GM21529 (cell line): ENCODE data around the gene AGR2.
"Not testable (repeated sequence)": the region's sequence is repeated elsewhere in the genome, so short reads cannot be mapped to it uniquely, and the experiment has no call there.

ENCODE experiments used
- ATAC-seq: cut with Tn5 transposase; IDR thresholded peaks from one replicate; pipeline ENCODE4 v1.9.1; 2021; ENCODE audit not compliant: unreplicated experiment

Gene AGR2

GRCh38 chr7:16774986-16775385 is 29.8 kb downstream of the AGR2 start:
- no peak for ATAC-seq

DNA sequence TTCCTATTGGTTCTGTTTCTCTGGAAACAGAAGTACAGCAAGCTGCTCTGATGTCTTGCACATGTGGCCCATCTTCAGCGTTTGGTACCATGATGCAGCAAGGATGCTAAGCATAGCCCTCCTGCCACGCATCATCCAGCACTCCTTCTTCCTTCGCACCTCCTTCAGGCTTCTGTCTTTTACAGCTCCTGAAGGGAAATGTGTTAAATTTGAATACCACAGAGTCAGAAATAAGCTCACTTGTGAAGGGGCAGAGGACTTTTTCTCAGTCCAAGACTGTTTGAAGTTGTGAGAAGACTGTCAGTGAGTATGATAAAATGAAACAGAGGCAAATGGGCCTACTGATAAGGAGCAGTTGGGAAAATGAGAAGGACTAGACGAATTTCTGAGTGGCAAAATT is 30.5 kb downstream of the AGR2 start:
- ATAC-seq: no peak

DNA sequence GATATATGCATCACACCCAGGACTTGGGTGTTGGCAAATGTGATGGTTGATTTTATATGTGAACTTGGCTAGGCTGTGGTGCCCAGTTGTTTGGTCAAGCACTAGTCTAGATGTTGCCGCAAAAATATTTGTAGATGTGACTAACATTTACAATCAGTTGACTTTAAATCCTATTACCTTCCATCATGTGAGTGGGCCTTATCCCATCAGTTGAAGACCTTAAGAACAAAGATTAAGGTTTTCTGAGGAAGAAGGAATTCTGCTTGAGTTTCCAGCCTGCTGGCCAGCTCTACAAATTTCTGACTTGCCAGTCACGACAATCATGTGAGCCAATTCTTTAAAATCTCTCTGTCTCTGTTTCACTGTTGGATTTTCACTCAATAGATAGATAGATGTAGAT is 30.9 kb downstream of the AGR2 start:
- no peak for ATAC-seq

DNA sequence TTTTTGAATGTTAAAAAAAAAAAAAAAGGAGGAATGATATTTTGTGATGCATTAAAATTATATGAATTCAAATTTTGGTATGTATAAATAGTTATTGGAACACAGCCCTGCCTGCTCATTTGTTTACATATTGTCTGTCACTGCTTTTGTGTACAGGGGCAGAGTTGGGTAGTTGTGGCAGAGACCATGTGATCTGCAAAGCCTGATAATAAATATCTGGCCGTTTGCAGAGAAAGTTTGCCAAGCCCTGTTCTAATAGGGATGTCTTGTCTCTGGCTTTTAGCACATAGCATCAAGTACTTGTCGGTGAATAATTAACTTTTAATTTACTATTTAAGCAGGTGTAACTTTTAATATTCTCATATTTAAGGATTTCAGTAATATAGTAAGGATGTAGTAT is 31.5 kb downstream of the AGR2 start:
- no peak for ATAC-seq

GRCh38 chr7:16770657-16771329 is 34.0 kb downstream of the AGR2 start:
- ATAC-seq: no peak

- not testable (repeated sequence) for ATAC-seq
Measured at GRCh38 chr7:16769994-16770393, 34.8 kb downstream of the AGR2 start.

- ATAC-seq: no peak
Measured at GRCh38 chr7:16765436-16765859, 39.4 kb downstream of the AGR2 start.

DNA sequence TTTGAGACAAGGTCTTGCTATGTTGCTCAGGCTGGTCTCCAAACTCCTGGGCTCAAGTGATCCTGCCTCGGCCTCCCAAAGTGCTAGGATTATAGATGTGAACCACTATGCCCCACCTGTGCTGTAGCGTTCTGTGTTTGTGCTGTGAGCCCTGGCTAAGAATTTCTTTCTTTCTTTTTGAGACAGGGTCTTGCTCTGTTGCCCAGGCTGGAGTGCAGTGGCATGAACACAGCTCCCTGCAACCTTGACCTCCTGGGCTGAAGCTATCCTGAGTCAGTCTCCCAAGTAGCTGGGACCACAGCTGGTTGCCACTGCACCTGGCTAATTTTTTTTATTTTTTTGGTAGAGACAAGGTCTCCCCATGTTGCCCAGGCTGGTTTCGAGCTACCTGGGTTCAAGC is 39.9 kb downstream of the AGR2 start:
- no peak for ATAC-seq

DNA sequence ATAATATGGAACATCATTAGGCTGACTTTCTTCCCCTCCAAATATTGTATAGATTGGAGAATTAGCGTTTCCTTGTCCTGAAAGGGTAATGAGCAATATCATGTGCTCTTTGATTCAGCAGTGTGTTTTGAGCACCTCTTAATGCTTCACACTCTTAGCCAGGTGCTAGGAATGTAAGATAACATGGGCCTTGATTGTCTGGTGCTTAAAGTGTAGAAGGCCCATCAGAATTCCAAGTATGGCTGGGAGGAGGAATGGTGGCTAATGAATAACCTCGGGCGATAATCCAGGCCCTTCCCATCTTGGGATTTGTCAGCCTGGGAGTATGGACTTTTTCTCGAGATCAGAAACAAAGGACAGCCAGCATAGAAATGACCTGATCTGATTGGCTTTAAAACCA is 42.6 kb downstream of the AGR2 start:
- ATAC-seq: no peak

GRCh38 chr7:16759840-16760239 is 45.0 kb downstream of the AGR2 start:
- ATAC-seq: no peak

- ATAC-seq: no peak
Measured at GRCh38 chr7:16758631-16759611, 45.9 kb downstream of the AGR2 start.

DNA sequence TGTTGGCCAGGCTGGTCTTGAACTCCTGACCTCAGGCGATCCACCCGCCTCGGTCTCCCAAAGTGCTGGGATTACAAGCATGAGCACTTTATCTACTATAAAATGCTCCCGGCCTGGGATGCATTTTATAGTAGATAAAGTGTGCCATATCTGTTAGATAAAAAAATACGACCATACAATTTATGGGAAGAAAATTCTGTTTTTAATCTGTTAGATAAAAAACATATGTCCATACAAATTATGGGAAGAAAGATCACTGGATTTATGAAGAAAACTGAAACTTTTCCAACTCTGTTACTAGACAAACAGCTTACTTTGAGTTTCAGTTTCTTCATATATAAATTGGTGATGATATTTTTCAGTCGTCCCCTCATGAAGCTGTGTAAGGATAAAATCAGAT is 46.8 kb downstream of the AGR2 start:
- no peak for ATAC-seq

DNA sequence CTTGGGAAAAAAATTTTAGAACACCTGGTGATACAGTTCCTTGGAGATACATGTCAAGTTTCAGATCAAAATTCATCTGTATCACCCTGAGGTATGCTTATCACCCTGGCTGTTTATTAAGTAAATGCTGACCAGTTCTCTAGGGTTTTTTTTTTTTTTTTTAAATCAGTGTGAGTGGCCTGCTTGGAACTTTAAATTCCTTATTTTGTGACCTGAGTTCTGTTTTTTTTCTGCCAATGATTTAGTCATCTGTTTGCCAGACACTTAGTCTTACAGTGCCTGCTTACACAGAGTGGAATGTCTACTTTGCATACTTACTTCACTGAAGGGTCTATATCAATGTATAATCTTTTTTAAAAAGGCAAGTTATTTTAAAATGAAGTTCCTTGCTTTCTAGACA is 49.4 kb downstream of the AGR2 start:
- no peak for ATAC-seq

DNA sequence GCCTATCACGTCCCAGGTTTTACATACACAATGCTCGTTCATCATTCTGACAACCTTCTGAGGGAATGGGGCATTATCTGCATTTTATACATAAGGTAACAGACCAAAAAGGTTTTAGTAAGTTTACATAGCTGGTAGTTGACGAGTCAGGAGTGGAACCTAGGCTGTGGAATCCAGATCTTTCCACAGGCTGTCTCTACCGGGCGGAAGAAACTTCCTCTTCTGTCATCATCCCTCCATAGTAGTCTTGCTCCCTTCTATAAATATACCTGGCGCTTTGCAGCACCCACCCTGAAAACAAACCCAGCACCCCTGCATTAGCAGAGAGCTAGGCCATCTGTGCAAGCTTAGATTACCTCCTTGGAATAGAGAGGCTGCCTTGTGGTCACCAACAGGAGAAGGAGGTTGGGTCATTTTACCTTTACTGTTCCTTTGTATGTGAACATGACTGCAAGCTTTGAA is 49.9 kb downstream of the AGR2 start:
- ATAC-seq: no peak

DNA sequence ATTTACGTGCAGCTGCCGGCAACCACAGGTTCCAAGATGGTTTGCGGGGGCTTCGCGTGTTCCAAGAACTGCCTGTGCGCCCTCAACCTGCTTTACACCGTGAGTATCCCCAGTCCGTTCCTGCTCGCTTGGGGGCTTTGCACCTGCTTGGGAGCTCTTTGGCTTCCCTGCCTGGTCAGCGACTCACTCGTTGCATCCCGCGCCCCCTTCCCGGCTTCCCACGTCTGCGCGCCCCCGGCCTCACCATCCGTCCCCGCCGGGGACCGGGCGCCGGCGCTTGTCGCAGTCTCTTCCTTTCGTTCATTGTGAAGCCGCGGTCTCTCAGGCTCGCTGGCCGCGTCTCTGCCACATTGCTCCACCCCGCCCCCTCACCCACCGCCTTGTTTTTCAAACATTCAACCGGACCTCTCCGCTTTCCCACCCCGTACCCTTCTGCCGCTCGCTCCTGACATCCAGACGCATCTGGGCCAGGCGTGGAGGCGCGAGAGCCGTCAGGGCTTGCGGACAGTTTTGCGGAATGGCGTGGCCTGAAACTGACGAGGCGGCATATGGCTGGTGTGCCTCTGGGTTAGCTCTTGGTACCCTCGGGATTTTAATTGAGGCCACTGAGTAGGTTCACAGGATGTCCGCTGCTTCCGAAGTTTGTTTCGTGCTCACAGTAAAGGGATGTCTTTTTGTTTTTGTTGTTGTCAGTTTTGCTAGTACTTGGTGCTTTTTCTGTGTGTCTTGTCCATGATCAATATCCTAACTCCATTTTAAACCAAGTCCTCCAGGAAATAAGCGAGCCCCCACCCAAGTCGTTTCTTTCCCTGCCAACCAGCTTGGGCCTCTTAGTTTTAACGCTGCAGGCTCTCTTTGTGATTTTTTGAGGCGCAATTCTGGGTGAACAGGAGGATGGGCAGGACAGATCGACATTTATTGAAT is 50.6 kb downstream of the AGR2 start:
- ATAC-seq: peak; percentile 16

GRCh38 chr7:16753102-16753931 is 51.5 kb downstream of the AGR2 start, which contains the start of gene TSPAN13:
TSPAN13 (plus strand) TSS chr7:16753755; CDS start chr7:16753968, 213 bp downstream.
- ATAC-seq: peak; percentile 84

- no peak for ATAC-seq
Measured at GRCh38 chr7:16747102-16747501, 57.7 kb downstream of the AGR2 start.

GRCh38 chr7:16745645-16746044 is 59.2 kb downstream of the AGR2 start:
- ATAC-seq: no peak

- no peak for ATAC-seq
Measured at GRCh38 chr7:16744518-16745250, 60.1 kb downstream of the AGR2 start.
